Measurements from ENCODE around the gene SUGP1.
A peak's percentile ranks its signal among the peaks of the same experiment; 100 is the strongest.
"Not testable (repeated sequence)": the region's sequence is repeated elsewhere in the genome, so short reads cannot be mapped to it uniquely, and the experiment has no call there.

The SUGP1 gene

GRCh38 chr19:19261350-19262189 lies 58.7 kb downstream of the SUGP1 start:
- DNase-seq = no peak

GRCh38 chr19:19260417-19261214 lies 59.7 kb downstream of the SUGP1 start:
- DNase-seq = no peak

DNA sequence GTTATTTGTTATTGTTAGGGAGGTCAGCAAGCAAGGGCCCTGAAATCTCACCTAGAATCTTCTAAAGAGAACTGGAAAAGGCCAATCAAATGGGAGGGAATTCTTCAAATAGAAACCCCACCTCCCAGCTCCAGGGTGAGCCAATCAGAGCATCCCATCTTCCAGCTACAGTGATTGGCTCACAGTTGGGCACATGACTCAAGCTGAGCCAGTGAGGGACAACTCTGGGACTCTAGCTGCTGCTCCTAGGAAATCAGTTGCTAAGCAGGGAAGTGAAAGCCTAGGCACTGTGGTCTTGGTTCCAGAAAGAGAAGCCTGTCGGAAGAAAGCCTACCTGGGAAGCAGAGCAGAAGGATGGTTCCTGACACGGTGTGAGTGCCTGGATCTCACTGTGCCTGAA lies 60.6 kb downstream of the SUGP1 start:
- DNase-seq = peak; percentile 20

- no peak for DNase-seq
These were observed 61.5 kb downstream of the SUGP1 start for GRCh38 chr19:19258589-19259338.

- DNase-seq = no peak
These were observed 62.3 kb downstream of the SUGP1 start for GRCh38 chr19:19257836-19258588.

DNA sequence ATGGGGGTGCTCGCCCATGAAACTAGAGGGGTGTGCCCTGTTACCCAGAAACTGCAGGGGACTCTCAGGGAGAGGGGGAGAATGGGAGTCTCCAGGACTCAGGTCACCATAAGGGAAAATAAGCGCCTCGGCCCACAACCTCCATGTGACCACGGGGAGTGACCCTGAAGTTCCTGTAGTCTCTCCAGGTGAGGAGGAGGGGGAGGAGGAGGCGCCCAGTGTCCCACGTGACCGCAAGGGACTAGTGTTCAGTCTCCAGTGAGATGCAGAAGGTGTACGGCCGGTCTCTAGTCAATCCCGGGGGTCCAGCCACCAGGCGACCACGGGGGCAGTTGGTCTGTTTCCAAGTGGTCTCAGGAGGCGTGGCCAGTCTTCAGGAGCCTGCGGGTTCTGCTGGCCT lies 63.2 kb downstream of the SUGP1 start:
- DNase-seq = no peak

- no peak for DNase-seq
These were observed 64.0 kb downstream of the SUGP1 start for GRCh38 chr19:19256072-19256969.

DNA sequence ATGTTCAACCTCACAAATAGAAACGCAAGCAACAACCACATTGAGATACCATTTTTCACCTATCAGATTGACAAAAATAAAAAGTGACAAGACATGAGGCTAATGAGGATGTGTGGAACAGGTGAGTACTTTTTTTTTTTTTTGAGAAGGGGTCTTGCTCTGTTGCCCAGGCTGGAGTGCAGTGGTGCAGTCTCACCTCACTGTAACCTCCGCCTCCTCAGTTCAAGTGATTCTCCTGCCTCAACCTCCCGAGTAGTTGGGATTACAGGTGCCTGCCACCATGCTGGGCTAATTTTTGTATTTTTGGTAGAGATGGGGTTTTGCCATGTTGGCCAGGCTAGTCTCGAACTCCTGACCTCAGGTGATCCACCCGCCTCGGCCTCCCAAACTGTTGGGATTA lies 66.9 kb downstream of the SUGP1 start:
- DNase-seq = not testable (repeated sequence)

GRCh38 chr19:19250196-19250801 lies 70.0 kb downstream of the SUGP1 start:
- no peak for DNase-seq

GRCh38 chr19:19240476-19240875 lies 79.8 kb downstream of the SUGP1 start:
- no peak for DNase-seq

DNA sequence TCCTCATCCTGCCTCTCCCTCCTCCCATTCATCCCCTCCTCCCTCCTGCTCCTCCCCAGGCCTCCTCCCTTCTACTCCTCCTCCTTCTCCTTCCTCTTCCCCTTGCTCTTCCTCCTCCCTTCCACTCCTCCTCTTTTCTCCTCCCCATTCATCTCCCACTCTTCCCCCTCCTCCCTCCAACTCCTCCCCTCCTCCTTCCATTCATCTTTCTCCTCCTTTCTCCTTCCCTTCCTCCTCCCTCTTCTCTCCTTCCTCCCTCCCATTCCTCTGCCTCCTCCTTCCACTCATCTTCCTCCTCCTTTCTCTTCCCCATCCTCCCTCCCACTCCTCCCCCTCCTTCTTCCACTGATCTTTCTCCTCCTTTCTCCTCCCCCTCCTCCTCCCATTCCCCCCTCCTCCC lies 80.6 kb downstream of the SUGP1 start:
- DNase-seq = no peak

DNA sequence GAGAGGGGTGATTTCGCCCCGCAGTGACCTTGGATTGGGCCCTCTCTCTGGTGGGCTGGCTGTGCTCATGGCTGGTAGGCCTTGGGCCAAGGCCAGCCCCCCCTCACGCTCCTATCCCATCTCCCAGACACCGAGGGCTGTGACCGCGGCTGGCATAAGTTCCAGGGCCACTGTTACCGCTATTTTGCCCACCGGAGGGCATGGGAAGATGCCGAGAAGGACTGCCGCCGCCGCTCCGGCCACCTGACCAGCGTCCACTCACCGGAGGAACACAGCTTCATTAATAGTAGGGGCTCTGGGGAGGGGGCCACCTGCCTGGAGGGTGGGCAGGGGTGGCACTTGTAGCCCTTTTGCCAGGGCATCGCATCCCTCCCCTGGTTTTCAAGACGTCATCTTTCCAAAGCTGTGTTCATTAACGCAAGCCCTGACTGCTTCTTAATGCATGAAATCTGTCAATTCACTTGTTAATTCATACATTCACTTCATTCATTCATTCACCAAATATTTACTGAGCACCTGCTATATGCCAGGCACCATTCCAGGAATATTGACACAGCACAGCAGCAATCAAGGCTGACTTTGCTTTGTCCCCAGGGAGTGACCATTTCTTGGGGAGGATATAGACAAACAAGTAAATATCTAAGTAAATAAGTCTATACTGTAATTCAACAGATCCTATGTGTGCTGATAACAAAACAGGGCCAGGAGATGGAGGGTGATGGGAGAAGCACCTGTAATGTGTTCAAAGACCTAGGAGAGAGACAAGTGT lies 82.0 kb downstream of the SUGP1 start:
- DNase-seq = no peak

DNA sequence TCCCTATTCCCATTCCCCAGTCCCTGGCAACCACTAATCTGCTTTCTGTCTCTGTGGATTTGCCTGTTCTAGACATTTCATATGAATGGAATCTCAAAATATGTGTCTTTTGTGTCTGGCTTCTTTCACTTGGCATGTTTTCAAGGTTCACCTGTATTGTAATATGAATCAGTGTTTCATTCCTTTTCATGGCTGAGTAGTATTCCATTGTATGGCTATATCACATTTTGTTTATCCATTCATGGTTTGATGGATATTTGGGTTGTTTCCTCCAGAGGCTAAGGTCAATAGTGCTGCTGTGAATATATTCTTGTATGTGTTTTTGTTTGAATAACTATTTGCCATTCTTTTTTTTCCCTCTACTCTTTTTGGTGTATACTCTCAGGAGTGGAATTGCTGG lies 84.1 kb downstream of the SUGP1 start:
- DNase-seq = no peak

DNA sequence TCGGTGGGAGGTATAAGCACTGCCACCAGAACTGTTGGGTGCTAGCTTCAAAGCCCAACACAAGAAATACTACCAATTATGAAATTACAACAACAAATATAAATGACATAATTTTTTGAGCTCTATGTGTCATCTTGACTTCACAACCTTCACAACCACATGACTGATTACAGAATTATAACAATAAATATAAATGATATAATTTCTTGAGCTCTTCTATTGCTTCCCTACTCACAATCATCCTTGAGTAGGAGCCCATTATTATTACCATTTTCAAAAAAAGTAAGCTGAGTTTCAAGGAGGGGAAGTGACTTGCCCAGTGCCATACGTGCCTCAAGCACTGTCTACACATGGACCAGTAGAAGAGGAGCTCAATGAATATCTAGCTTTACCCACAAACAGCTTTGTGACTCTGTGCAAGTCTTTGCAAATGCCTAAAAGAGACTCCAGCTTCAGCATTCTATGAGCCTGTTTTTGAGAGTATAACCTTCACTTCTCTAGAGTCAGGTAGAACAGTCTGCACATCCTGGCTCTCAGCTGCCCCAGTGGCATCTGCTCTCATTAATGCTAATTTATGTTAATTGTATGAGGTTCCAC lies 86.0 kb downstream of the SUGP1 start:
- DNase-seq = no peak

- no peak for DNase-seq
These were observed 88.0 kb downstream of the SUGP1 start for GRCh38 chr19:19232261-19232721.

DNA sequence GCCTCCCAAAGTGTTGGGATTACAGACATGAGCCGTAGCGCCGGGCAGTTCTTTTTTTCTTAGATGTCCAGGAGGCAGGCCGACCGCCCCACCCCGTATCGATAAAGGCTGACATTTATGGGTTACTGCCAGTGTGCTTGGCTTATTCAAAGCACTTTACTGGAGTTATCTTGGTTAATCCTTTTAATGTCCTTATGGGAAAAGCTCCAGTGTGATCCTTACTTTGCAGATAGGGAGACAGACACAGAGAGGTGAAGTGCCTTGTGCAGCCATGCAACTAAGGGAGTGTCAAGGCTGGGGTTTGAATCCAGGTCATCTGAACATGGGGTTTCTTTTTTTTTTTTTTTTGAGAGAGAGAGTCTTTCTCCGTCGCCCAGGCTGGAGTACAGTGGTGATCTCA lies 89.3 kb downstream of the SUGP1 start:
- no peak for DNase-seq

DNA sequence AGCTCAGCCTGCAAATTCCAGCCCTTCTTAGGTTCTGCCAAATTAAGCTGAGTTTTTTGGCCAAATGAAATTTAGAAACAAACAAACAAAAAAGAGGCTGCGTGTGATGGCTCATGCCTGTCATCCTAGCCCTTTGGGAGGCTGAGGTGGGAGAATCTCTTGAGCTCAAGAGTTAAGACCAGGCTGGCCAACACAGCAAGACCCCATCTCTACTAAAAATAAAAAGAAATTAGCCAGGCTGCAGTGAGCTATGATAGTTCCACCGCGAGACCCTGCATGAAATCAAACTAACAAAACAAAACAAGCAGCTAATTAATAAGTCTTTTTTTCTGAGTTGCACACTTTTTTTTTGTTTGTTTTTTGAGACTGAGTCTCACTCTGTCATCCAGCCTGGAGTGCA lies 90.6 kb downstream of the SUGP1 start:
- no peak for DNase-seq

DNA sequence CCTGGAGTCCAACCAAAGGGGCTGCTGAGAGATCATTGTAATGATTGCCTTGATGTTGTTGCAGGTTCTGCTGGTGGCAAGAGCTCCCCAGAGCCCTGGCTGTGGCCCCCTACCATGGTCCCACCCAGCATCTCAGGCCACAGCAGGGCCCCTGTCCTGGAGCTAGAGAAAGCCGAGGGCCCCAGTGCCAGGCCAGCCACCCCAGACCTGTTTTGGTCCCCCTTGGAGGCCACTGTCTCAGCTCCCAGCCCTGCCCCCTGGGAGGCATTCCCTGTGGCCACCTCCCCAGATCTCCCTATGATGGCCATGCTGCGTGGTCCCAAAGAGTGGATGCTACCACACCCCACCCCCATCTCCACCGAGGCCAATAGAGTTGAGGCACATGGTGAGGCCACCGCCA lies 93.1 kb downstream of the SUGP1 start:
- DNase-seq = no peak

- DNase-seq = no peak
These were observed 93.6 kb downstream of the SUGP1 start for GRCh38 chr19:19226663-19227062.

DNA sequence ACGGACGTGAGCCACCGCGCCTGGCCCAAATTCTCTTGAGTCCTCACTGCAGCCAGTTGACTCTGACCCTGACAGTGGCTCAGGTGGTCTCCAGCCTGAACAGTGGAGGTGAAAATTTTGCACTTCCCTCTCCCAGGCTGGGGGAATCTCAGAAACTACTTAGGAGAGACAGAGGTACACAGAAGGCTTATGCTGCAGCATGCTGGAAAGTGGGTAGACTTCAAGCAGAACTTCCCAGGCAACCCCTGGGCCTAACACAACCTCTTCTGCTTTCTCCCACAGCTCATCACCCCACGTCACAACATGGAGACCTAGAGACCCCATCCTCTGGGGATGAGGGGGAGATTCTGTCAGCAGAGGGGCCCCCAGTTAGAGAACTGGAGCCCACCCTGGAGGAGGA lies 94.1 kb downstream of the SUGP1 start:
- no peak for DNase-seq

Measured in activated CD4-positive, alpha-beta T cell treated with anti-CD3 and anti-CD28 coated beads for 48 hours (primary cell).